Heart left ventricle (tissue), 16 donors: ENCODE data around the gene NEDD9. TPM values are rescaled to one million over a fixed set of nuclear protein-coding genes. Genes with fewer than 3 reads are reported as not detected.

ENCODE experiments used
- ATAC-seq, 4 donors: fragments of 200-7000 bp; cut with Tn5 transposase; one replicate each; pipeline ENCODE4 v1.9.1; 2020 to 2022; ENCODE audit warnings: moderate library complexity in 4 of 4, mild to moderate bottlenecking in 3 of 4, moderate number of reproducible peaks in 1 of 4
- DNase-seq, 5 donors: peaks; one replicate each; pipeline ENCODE4 v3.0.0-alpha.2; 2020
- H3K27ac ChIP-seq, 12 donors: fragments of 200-600 bp; sonication (generic) in 4 of 12; one replicate each; pipeline versions ENCODE4 v1.5.0 to v1.8.0; 2016 to 2022; ENCODE audit warnings: mild to moderate bottlenecking in 2 of 12
- H3K27me3 ChIP-seq, 9 donors: fragments of 200-600 bp; sonication (generic) in 2 of 9; one replicate each; pipeline versions ENCODE4 v1.5.1 to v1.8.0; 2016 to 2022; ENCODE audit warnings: mild to moderate bottlenecking in 3 of 9
- H3K36me3 ChIP-seq, 9 donors: fragments of 200-600 bp; sonication (generic) in 2 of 9; one replicate each; pipeline versions ENCODE4 v1.5.0 to v1.8.0; 2018 to 2022; ENCODE audit warnings: mild to moderate bottlenecking in 2 of 9
- H3K4me1 ChIP-seq, 12 donors: fragments of 200-600 bp; sonication (generic) in 4 of 12; one replicate each; pipeline versions ENCODE4 v1.5.0 to v1.8.0; 2016 to 2022; ENCODE audit warnings: mild to moderate bottlenecking in 3 of 12
- H3K4me3 ChIP-seq, 12 donors: fragments of 200-600 bp; sonication (generic) in 4 of 12; one replicate each; pipeline versions ENCODE4 v1.5.0 to v1.8.0; 2017 to 2022; ENCODE audit warnings: mild to moderate bottlenecking in 9 of 12, moderate library complexity in 4 of 12
- H3K9me3 ChIP-seq, 12 donors: fragments of 200-600 bp; sonication (generic) in 4 of 12; one replicate each; pipeline versions ENCODE4 v1.5.0 to v1.8.0; 2016 to 2022; ENCODE audit warnings: mild to moderate bottlenecking in 1 of 12
- POLR2A ChIP-seq, 2 donors: fragments of 450-650 bp; IDR thresholded peaks; one replicate each; pipeline ENCODE4 v1.6.1; 2017; ENCODE audit warnings: antibody characterized with exemption in 2 of 2, mild to moderate bottlenecking in 2 of 2, moderate library complexity in 2 of 2
- WGBS, 4 donors: extraction: QIAGEN DNeasy Blood & Tissue Kit in 2 of 4; methylation state at CpG; one replicate each; pipeline versions ENCODE4 v1.1.5 to v1.1.7; 2013 to 2018; 5-methylcytosine and 5-hydroxymethylcytosine counted together
- intact Hi-C, 10 donors: fragments of 100-400 bp; cut with DNase I; formaldehyde crosslinking; loops; one replicate each; pipeline versions ENCODE4 v1.11.1 to v1.14.2; 2022
- polyA plus RNA-seq, 2 donors: library from polyadenylated mRNA; stranded (reverse); fragments of 200-250 nt; gene quantifications; one replicate each; pipeline ENCODE4 v1.2.3, GENCODE V29; 2013
- total RNA-seq, 9 donors: library from RNA; depleted of rRNA in 2 of 9; stranded (reverse); fragments of >200 nt in 2 of 9; fragmentation: NEBNext Ultra II Directional in 3 of 9; extraction: Animal tissue kit (Norgen Biotek cat#: 25700) in 3 of 9; gene quantifications; one replicate each; pipeline versions ENCODE4 v1.1.0 to v1.2.4, GENCODE V29; 2016 to 2023
- TF ChIP-seq, protein P1 (sequence below), 12 donors: fragments of 200-600 bp; sonication (generic) in 4 of 12; IDR thresholded peaks; one replicate each; pipeline versions ENCODE4 v1.5.0 to v1.8.0; 2018 to 2022; ENCODE audit warnings: antibody characterized with exemption in 12 of 12, mild to moderate bottlenecking in 5 of 12
- donor health status: ischemic (EF 13 %, LVEDD 7.1; RV severe dilation, severe dysfunction).
- donor health status: healthy with polysubstance abuse.
- donor health status: DM: no; HTN: yes; CAD: no.
- donor health status: DM: no; HTN: no; CAD: no.
- donor health status: ischemic (EF 25% LVEDD 6.9; RV normal size, moderate dysfunction).
- donor health status: ischemic (EF 25% LVEDD 5.7; RV mildly dilated, moderate dysfunction).
- donor health status: healthy.
- donor health status: DM: yes; HTN: yes; CAD: no.
- donor health status: ischemic (EF 35%, LVEDD 5.7; RV mildly dilated, moderate dysfunction).
- donor health status: nonischemic (EF 11% LVEDD 7.7; RV severe dilation, severe dysfunction).
- donor health status: DM: yes; HTN: yes; CAD: no.
- donor health status: PGD.
- donor health status: ischemic (EF 29% LVEDD 5.4; RV normal size, mild dysfunction).
- donor health status: nonischemic (EF 23%, LVEDD 6.1; RV moderate dilation, normal function).

Gene NEDD9
- total and polyA plus RNA-seq, 11 donors: 10.2 to 55.7 (median 20.9) TPM

DNA sequence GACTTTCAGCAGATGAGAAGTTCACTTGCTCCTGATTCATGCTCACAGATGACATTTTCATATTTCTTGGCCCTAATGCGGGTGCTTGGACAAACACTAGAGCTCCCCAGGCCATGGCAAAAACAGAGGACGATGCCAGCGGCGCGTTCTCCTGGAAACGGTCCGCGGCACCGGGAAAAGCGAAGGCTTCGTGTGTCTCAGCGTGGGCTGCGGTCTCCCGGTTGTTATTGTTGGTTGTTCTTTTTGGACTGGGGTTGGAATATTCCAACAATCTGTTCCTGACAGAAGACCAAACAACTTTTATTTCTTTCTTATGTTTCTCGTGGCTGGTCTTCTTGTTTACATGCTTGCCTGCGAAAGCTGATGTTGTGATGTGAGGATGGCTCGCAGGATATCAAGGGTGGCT, 46.8 kb upstream of the NEDD9 start:
- Histone ChIP-seq H3K27me3 (no peaks in the 10 kb centered on the region), H3K36me3 (no peaks in the 10 kb centered on the region), H3K27ac (no peak overlapping the region), H3K4me1 (peaks cover 0 to 37% (median 1%) of the 10 kb centered on the region in 12 donors), H3K4me3 (no peak overlapping the region), H3K9me3 (no peaks in the 10 kb centered on the region)
- ATAC-seq (peak in 1 of 4 donors; percentile 4), DNase-seq (no peak)
- TF ChIP-seq, protein P1, sequence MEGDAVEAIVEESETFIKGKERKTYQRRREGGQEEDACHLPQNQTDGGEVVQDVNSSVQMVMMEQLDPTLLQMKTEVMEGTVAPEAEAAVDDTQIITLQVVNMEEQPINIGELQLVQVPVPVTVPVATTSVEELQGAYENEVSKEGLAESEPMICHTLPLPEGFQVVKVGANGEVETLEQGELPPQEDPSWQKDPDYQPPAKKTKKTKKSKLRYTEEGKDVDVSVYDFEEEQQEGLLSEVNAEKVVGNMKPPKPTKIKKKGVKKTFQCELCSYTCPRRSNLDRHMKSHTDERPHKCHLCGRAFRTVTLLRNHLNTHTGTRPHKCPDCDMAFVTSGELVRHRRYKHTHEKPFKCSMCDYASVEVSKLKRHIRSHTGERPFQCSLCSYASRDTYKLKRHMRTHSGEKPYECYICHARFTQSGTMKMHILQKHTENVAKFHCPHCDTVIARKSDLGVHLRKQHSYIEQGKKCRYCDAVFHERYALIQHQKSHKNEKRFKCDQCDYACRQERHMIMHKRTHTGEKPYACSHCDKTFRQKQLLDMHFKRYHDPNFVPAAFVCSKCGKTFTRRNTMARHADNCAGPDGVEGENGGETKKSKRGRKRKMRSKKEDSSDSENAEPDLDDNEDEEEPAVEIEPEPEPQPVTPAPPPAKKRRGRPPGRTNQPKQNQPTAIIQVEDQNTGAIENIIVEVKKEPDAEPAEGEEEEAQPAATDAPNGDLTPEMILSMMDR (IDR thresholded peaks at IDR 0.05): no peak
- TF ChIP-seq POLR2A (IDR thresholded peaks at IDR 0.05): no peak
- intact Hi-C loops: no loop called here
- 89 to 95% (median 94%) methylated on average over 17 of the region's 17 CpGs for WGBS, 4 donors

DNA sequence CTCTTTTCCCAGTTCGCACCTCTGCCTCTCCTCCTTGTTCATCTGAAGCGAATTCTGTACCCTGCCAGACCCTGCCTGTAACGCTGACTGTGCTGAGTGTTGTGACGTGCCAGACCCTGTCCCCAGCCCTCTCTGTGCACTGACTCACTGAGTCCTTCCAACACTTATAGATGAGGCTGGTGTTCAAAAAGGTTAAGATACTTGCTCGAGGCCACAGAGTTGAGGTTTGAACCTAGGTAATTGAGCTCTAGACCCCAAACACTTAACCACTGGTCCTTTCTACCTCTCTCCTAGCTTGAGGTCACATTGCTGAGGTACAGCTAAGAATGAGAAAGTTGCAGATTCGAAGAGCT, 45.7 kb upstream of the NEDD9 start:
- Histone ChIP-seq H3K4me3 (no peak overlapping the region), H3K36me3 (no peaks in the 10 kb centered on the region), H3K4me1 (peaks cover 0 to 37% (median 1%) of the 10 kb centered on the region in 12 donors), H3K27me3 (no peaks in the 10 kb centered on the region), H3K9me3 (no peaks in the 10 kb centered on the region), H3K27ac (peak overlapping the region in 4 of 12 donors; percentile 1 to 60 (median 54))
- TF ChIP-seq, protein P1 (IDR thresholded peaks at IDR 0.05): no peak
- TF ChIP-seq POLR2A (IDR thresholded peaks at IDR 0.05): no peak
- intact Hi-C loops: no loop called here
- ATAC-seq (peak in 1 of 4 donors; percentile 9), DNase-seq (no peak)
- 81 to 97% (median 92%) methylated on average over 6 of the region's 6 CpGs for WGBS, 4 donors

DNA sequence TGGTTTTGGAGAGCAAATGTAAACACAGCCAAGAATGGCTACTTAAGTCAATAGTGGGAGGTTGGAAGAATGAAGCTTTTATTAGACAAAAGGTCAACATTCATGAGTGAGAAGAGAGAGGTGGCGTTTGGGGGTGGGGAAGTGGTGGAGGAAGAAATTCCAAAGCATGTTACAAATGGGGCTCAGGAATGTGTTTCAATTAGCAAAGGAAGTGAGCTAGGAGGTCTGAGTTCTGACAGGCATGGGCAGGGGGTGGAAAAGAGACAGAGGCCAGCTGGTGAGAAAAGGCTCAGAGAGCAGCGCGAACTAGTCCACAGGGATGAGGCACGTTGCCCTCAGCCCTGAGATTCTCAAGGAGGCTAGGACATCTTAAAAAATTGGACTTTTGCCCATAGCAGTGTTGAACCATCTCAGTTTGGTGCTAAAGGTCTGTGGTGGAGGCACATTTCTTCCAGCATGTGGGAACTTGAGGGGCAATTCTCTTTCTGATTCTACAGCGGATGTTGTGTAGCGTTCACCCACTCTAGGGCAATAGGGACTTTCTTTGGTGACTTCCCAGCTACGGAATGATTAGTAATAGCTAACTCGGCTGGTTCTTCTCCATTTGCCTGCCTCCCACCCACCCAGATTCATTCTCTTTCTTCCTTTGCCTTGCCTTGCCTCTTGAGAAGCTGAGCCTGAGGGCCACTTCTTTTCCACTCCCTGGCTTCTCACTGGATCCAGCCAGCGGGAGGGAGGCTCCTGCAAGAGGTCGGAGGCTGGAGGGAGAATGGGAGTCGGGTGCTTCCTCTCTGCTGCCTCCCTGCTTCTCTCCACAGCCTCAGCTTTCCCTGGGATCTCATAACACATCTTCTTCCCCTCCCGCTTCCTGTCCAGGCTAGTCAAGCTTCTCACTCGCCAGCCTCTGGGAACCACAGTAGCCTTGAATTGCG, 45.1 kb upstream of the NEDD9 start:
- no peaks in the 10 kb centered on the region for H3K27me3 ChIP-seq
- H3K4me3 ChIP-seq: no peak overlapping the region
- peak in 1 of 5 donors; percentile 48 for DNase-seq
- peaks cover 0 to 37% (median 1%) of the 10 kb centered on the region in 12 donors for H3K4me1 ChIP-seq
- ATAC-seq: peak in 3 of 4 donors; percentile 23 to 79 (median 35)
- H3K27ac ChIP-seq: peak overlapping the region in 4 of 12 donors; percentile 50 to 60 (median 58)
- 72 to 80% (median 73%) methylated on average over 14 of the region's 14 CpGs for WGBS, 4 donors
- H3K9me3 ChIP-seq: no peaks in the 10 kb centered on the region
- intact Hi-C loops: no loop called here
- H3K36me3 ChIP-seq: no peaks in the 10 kb centered on the region
- TF ChIP-seq POLR2A (IDR thresholded peaks at IDR 0.05): no peak
- TF ChIP-seq, protein P1 (IDR thresholded peaks at IDR 0.05): no peak

DNA sequence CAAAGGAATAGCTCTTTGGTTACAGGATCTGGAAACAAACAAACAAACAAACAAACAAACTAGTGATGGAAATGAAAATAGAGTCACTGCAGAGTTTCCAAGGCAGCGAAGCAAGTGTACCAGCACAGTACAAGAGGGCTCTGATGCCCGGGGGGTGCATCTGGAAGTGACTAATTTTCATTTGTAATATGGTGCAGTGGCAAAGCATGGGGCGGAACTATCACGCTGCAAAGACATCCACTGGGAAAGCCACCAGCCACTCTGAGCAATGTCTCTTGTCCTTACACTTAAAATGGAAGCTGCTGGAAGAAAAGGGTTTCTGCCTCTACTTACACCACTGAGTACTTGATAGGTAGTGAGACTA, 44.4 kb upstream of the NEDD9 start:
- Histone ChIP-seq H3K9me3 (no peaks in the 10 kb centered on the region), H3K36me3 (no peaks in the 10 kb centered on the region), H3K27ac (peak overlapping the region in 1 of 12 donors; percentile 58), H3K4me1 (peaks cover 0 to 37% (median 1%) of the 10 kb centered on the region in 12 donors), H3K4me3 (no peak overlapping the region), H3K27me3 (no peaks in the 10 kb centered on the region)
- WGBS, 4 donors: 61 to 92% (median 78%) methylated on average over 4 of the region's 4 CpGs
- no peak for ATAC-seq
- intact Hi-C loops: no loop called here
- TF ChIP-seq, protein P1 (IDR thresholded peaks at IDR 0.05): no peak
- no peak for TF ChIP-seq POLR2A (IDR thresholded peaks at IDR 0.05)
- DNase-seq: no peak
